Ectodermal cell (in vitro differentiated cells): Measurements from ENCODE around the gene SELENOO.
A peak's percentile ranks its signal among the peaks of the same experiment; 100 is the strongest.

Source experiments
- H3K27ac ChIP-seq: 2 replicates; pipeline ENCODE4 v1.7.0; 2013; ENCODE audit warnings: mild to moderate bottlenecking, low read depth, low read length; ENCODE audit not compliant: insufficient read depth, poor library complexity, severe bottlenecking
- H3K27me3 ChIP-seq: 2 replicates; pipeline ENCODE4 v1.7.0; 2013; ENCODE audit warnings: mild to moderate bottlenecking, low read length; ENCODE audit not compliant: insufficient read depth, control insufficient read depth, poor library complexity, severe bottlenecking
- H3K36me3 ChIP-seq: one replicate; pipeline ENCODE4 v1.7.0; 2013; ENCODE audit warnings: low read length; ENCODE audit not compliant: control insufficient read depth, insufficient read depth
- H3K4me1 ChIP-seq: one replicate; pipeline ENCODE4 v1.7.0; 2013; ENCODE audit warnings: low read length; ENCODE audit not compliant: control insufficient read depth, insufficient read depth
- H3K4me3 ChIP-seq: 2 replicates; pipeline ENCODE4 v1.7.0; 2013; ENCODE audit warnings: low read depth, low read length, control low read depth; ENCODE audit not compliant: insufficient read depth
- H3K9me3 ChIP-seq: 2 replicates; pipeline ENCODE4 v1.7.0; 2013; ENCODE audit warnings: mild to moderate bottlenecking, low read length, moderate library complexity; ENCODE audit not compliant: control insufficient read depth
- WGBS, 2 experiments: methylation state at CpG; one replicate each; pipeline ENCODE4 v1.1.7; 2013; ENCODE audit warnings: missing lambda C conversion rate in 2 of 2; 5-methylcytosine and 5-hydroxymethylcytosine counted together

Gene SELENOO

GRCh38 chr22:50185375-50186087, 15.3 kb upstream of the SELENOO start, which contains the start of gene TRABD:
Gene TRABD (plus strand): TSS chr22:50185913. CDS start chr22:50193061, 7,148 bp downstream.
- peaks cover 14% of the 10 kb centered on the region for H3K27me3 ChIP-seq
- no peak within 1 kb of the TSS for H3K27ac ChIP-seq
- peak within 1 kb of the TSS; percentile 62 for H3K4me3 ChIP-seq
- H3K4me1 ChIP-seq, result peaks cover 11% of the 10 kb centered on the region
- WGBS, 2 experiments, result 8 to 10% methylated on average over 81 to 87 of the region's 90 CpGs
- no peaks in the 10 kb centered on the region for H3K9me3 ChIP-seq
- no peaks in the 10 kb centered on the region for H3K36me3 ChIP-seq

DNA sequence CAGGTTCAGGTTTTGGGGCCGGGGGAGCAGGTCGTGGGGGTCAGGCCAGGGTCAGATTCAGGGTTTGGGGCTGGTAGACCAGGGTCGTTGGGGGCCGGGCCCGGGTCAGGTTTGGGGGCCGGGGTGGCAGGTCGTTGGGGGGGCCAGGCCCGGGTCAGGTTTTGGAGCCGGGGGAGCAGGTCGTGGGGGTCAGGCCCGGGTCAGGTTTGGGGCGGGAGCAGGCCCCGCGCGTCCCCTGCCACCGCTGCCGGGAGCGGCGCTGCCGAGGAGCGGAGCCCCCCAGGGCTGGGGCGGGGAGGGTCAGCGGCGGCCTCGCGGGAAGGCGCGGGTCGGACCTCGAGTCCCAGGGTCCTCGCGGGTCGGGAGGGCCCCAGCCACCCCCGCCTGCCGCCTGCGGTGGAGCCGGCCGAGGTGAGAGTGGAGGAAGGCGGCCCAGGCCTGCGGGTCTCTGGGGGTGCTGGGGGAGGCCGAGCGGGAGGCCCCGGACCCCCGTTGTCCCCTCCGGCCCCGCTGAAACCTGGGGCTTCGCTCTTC, 14.6 kb upstream of the SELENOO start:
- Histone ChIP-seq H3K27me3 (peaks cover 14% of the 10 kb centered on the region), H3K36me3 (no peaks in the 10 kb centered on the region), H3K4me3 (peak overlapping the region; percentile 62), H3K4me1 (peaks cover 11% of the 10 kb centered on the region), H3K27ac (no peak overlapping the region), H3K9me3 (no peaks in the 10 kb centered on the region)
- 1% methylated on average over 47 of the region's 47 CpGs for WGBS, 2 experiments

DNA sequence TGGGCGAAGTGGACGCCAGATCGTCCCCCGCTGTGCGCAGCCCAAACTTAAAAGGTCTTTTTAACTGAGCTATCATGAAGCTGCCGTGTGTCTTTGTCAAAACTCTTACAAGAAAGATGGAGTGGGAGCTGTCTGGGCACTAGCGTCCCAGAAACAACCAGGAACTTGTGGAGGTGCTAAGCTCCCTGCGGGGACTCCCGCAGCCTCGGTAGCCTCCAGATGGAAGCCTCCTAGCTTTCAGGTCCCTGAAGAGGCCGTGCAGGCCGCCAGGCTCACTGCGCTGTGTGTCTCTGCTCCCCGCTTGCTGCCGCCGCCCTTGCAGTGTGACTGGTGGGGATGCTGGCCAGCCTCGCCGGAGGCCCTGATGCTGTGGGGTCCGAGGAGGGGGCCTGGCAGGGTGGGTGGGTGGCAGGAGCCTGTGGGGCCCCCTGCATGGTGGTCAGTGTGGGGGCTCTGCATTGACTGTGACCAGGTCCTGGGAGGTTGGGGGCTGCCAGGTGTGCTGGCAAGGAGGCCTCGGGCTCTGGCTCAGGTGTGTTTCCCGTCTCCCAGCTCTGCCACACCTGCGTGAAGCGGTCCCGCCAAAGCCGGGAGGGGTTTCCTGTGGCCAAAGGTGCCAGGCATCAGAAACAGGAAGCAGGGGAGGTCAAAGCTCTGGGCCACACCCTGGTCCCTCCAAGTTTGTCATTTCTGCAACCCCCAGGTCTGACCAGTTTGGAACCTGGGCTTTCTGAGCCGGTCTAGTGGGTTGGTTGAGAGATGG, 13.9 kb upstream of the SELENOO start:
- Histone ChIP-seq H3K27me3 (peaks cover 14% of the 10 kb centered on the region), H3K27ac (no peak overlapping the region), H3K9me3 (no peaks in the 10 kb centered on the region), H3K36me3 (no peaks in the 10 kb centered on the region), H3K4me1 (peaks cover 11% of the 10 kb centered on the region), H3K4me3 (peak overlapping the region; percentile 62)
- WGBS, 2 experiments, result 52 to 54% methylated on average over 26 of the region's 26 CpGs

GRCh38 chr22:50188356-50188755, 12.5 kb upstream of the SELENOO start:
- Histone ChIP-seq H3K9me3 (no peaks in the 10 kb centered on the region), H3K4me3 (no peak overlapping the region), H3K27me3 (peaks cover 14% of the 10 kb centered on the region), H3K27ac (no peak overlapping the region), H3K4me1 (peaks cover 9% of the 10 kb centered on the region), H3K36me3 (no peaks in the 10 kb centered on the region)
- WGBS, 2 experiments, result 95 to 96% methylated on average over 11 of the region's 11 CpGs

- Histone ChIP-seq H3K27ac (no peak overlapping the region), H3K9me3 (no peaks in the 10 kb centered on the region), H3K4me1 (peaks cover 3% of the 10 kb centered on the region), H3K4me3 (no peak overlapping the region), H3K36me3 (no peaks in the 10 kb centered on the region), H3K27me3 (peaks cover 12% of the 10 kb centered on the region)
- 94% methylated on average over 20 of the region's 20 CpGs for WGBS, 2 experiments
Observed at GRCh38 chr22:50189184-50189848, 11.5 kb upstream of the SELENOO start.

GRCh38 chr22:50189849-50190181, 11.0 kb upstream of the SELENOO start:
- H3K9me3 ChIP-seq, result no peaks in the 10 kb centered on the region
- H3K27me3 ChIP-seq, result peaks cover 7% of the 10 kb centered on the region
- no peaks in the 10 kb centered on the region for H3K4me1 ChIP-seq
- H3K4me3 ChIP-seq, result no peak overlapping the region
- 81 to 86% methylated on average over 4 of the region's 4 CpGs for WGBS, 2 experiments
- H3K36me3 ChIP-seq, result no peaks in the 10 kb centered on the region
- H3K27ac ChIP-seq, result no peak overlapping the region

DNA sequence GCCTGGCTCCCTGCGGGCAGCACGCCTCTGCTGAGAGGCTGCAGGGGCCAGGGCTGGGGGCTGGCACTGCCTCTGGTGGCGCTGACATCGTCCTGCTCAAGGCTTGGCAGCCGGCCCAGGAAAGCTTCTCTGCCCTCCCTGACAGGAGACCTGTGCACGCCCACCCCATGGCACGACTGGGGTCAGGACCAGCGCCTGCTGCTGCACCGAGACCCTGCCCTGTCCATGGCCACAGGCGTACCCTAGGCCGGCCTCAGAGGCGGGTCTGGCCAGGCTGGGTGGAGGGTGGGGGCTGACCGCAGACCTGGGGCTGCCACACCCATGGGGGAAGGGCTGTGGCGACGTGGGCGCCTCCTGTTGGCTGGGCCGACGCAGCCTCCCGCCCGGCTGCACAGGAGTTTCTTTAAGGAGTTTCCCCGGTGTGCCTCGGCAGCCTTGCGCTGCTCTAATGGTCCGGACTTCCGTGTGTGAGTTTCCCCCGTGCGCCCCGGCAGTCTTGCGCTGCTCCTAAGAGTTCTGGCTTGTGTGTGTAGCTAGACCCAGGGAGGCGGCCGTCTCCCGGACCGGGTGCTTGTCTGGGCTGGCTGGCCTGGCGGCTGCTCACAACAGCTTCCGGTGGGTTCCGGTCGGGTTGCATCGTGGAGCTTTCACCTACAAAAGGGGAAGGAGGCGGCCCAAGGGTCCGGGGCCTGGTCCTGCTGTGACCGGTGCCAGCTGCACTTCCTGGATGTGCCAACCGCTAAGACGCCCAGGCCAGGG, 10.4 kb upstream of the SELENOO start:
- no peak overlapping the region for H3K27ac ChIP-seq
- H3K27me3 ChIP-seq, result peaks cover 2% of the 10 kb centered on the region
- WGBS, 2 experiments, result 73 to 74% methylated on average over 43 of the region's 43 CpGs
- H3K4me3 ChIP-seq, result no peak overlapping the region
- no peaks in the 10 kb centered on the region for H3K9me3 ChIP-seq
- H3K36me3 ChIP-seq, result no peaks in the 10 kb centered on the region
- no peaks in the 10 kb centered on the region for H3K4me1 ChIP-seq

- Histone ChIP-seq H3K9me3 (no peaks in the 10 kb centered on the region), H3K27me3 (no peaks in the 10 kb centered on the region), H3K36me3 (no peaks in the 10 kb centered on the region), H3K27ac (no peak overlapping the region), H3K4me1 (no peaks in the 10 kb centered on the region), H3K4me3 (no peak overlapping the region)
- WGBS, 2 experiments, result 92 to 93% methylated on average over 18 of the region's 18 CpGs
Observed at GRCh38 chr22:50190941-50191741, 9.7 kb upstream of the SELENOO start.

DNA sequence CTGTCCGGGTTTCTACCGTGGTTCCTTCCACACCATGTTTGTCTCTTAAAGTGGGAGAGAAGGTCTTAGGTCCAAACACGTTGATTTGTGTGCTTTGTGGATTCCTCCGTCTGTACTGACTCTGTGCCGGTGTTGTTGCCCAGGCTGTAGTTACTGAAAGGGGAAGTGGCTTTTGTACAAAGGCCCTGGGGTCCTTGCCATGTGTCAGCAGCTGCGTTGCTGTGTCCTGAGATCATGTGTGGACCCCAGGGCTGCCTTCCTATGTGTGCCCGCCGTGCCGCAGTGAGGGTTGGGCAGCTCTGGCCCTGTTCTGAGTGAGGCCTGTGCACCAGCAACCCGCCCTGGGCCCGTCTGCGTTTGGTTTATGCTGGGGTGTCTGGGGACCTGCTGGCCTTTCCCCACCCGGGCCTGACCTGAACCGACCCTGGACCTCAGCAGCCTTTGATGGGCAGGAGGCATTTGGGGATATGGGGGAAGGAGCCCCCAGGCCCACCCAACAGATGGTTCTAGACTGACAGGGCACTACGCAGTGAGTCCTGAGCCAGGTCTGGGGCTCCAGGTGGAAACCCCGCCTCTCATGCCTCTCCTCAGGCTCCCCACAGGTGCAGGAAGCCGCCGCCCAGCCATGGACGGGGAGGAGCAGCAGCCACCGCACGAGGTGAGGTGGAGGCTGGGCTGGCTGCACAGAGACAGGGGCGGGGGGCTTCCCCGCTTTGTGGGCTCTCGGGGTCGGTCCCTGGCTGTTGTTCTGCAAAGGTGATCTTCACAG, 8.2 kb upstream of the SELENOO start:
- WGBS, 2 experiments, result 93 to 94% methylated on average over 25 of the region's 25 CpGs
- H3K9me3 ChIP-seq, result no peaks in the 10 kb centered on the region
- H3K27ac ChIP-seq, result no peak overlapping the region
- H3K4me3 ChIP-seq, result no peak overlapping the region
- H3K36me3 ChIP-seq, result peaks cover 3% of the 10 kb centered on the region
- H3K27me3 ChIP-seq, result no peaks in the 10 kb centered on the region
- H3K4me1 ChIP-seq, result no peaks in the 10 kb centered on the region
